HepG2 (cell line): ENCODE measurements around the gene FAM221B. TPM values are rescaled to one million over a fixed set of nuclear protein-coding genes. Genes with fewer than 3 reads are reported as not detected.

Source experiments
- ATAC-seq: fragments of 200-7000 bp; cut with Tn5 transposase; 3 replicates; pipeline ENCODE4 v1.9.1; 2020; ENCODE audit warnings: mild to moderate bottlenecking, moderate library complexity
- BruUV-seq: library from RNA; stranded (reverse); fragments of 400-500 nt; replicated peaks from 2 replicates; lab custom pipeline; 2021; lab: Mats Ljungman, UMichigan
- CTCF ChIA-PET: fragments of 300-600 bp; formaldehyde crosslinking; extraction: SDS; loops from one replicate; lab custom pipeline; 2021; ENCODE audit warnings: low total read pairs, inconsistent platforms, low intra/inter-chr PET ratio; lab: Yijun Ruan, JAX
- POLR2A ChIA-PET: fragments of 350-600 bp; sonication (Branson Sonifier 250); formaldehyde crosslinking; loops from one replicate; lab custom pipeline; 2020; ENCODE audit warnings: antibody characterized with exemption, inconsistent platforms; lab: Yijun Ruan, JAX
- DNase-seq: peaks from one replicate; pipeline ENCODE4 v3.0.0-alpha.2; 2015; ENCODE audit warnings: low spot score
- FAIRE-seq: peaks from 3 replicates; lab custom pipeline; 2011; peaks lifted over from hg19 to GRCh38; lab: Jason Lieb, UNC
- H2AFZ ChIP-seq: one replicate; pipeline ENCODE4 v1.6.1; 2011; ENCODE audit warnings: low read length, inconsistent platforms
- H3K27ac ChIP-seq: fragments of 300-600 bp; 3 replicates; pipeline ENCODE4 v1.8.0; 2011; ENCODE audit warnings: mixed run types, mild to moderate bottlenecking, mixed read lengths, low read length, inconsistent platforms; ENCODE audit not compliant: insufficient read depth; ENCODE audit errors: extremely low read length
- H3K27me3 ChIP-seq, 2 experiments: fragments of 200-600 bp in 1 of 2; 2 replicates in 1 of 2; 3 replicates in 1 of 2; pipeline versions ENCODE4 v1.6.0 to v1.8.0; 2011; ENCODE audit warnings: low read length in 2 of 2, mild to moderate bottlenecking in 2 of 2, moderate library complexity in 2 of 2, inconsistent platforms in 1 of 2; ENCODE audit not compliant: insufficient read depth in 2 of 2, control insufficient read depth in 1 of 2
- H3K36me3 ChIP-seq, 2 experiments: fragments of 200-600 bp in 1 of 2; replicated peaks in 1 of 2; 2 replicates in 1 of 2; 3 replicates in 1 of 2; pipeline versions ENCODE4 v1.5.1 to v1.8.0; 2011; ENCODE audit warnings: low read length in 2 of 2, inconsistent platforms in 1 of 2; ENCODE audit not compliant: insufficient read depth in 2 of 2, control insufficient read depth in 1 of 2
- H3K4me1 ChIP-seq: 2 replicates; pipeline ENCODE4 v1.5.1; 2012; ENCODE audit warnings: low read length, inconsistent platforms; ENCODE audit not compliant: insufficient read depth
- H3K4me2 ChIP-seq: 2 replicates; pipeline ENCODE4 v1.6.0; 2011; ENCODE audit warnings: low read depth, low read length, inconsistent platforms
- H3K4me3 ChIP-seq, 3 experiments: fragments of 200-600 bp in 1 of 3; sonication (generic), shearing (Covaris generic) in 1 of 3; replicated peaks in 1 of 3; 2 replicates each; pipeline ENCODE4 v1.5.1; 2011 to 2016; ENCODE audit warnings: low read length in 3 of 3, inconsistent platforms in 2 of 3, low read depth in 2 of 3, mild to moderate bottlenecking in 2 of 3, control low read depth in 1 of 3, mixed read lengths in 1 of 3; ENCODE audit not compliant: insufficient read depth in 1 of 3
- H3K79me2 ChIP-seq: one replicate; pipeline ENCODE4 v1.6.1; 2011; ENCODE audit warnings: low read length, inconsistent platforms; ENCODE audit not compliant: insufficient read depth
- H3K9ac ChIP-seq: 2 replicates; pipeline ENCODE4 v1.6.0; 2011; ENCODE audit warnings: mild to moderate bottlenecking, low read depth, low read length, inconsistent platforms; ENCODE audit not compliant: insufficient read depth
- H3K9me3 ChIP-seq: 2 replicates; pipeline ENCODE4 v1.5.1; 2012; ENCODE audit warnings: mild to moderate bottlenecking, low read length
- H4K20me1 ChIP-seq: 2 replicates; pipeline ENCODE4 v1.6.0; 2011; ENCODE audit warnings: inconsistent platforms, mild to moderate bottlenecking, low read length, moderate library complexity; ENCODE audit not compliant: insufficient read depth
- AHR ChIP-seq: IDR thresholded peaks from 2 replicates; pipeline ENCODE4 v1.6.1; 2018; ENCODE audit warnings: missing genetic modification reagents, missing compliant biosample characterization
- ESRRA ChIP-seq: sonication (generic); formaldehyde crosslinking; IDR thresholded peaks from 2 replicates; pipeline ENCODE4 v1.5.1; 2020; ENCODE audit warnings: mild to moderate bottlenecking, low read depth, missing genetic modification reagents
- GPN1 ChIP-seq: sonication (generic); formaldehyde crosslinking; IDR thresholded peaks from 2 replicates; pipeline ENCODE4 v1.5.1; 2020; ENCODE audit warnings: missing genetic modification reagents, borderline replicate concordance
- HDAC6 ChIP-seq: fragments of 200-600 bp; sonication (generic); IDR thresholded peaks from 2 replicates; pipeline ENCODE4 v1.7.0; 2017; ENCODE audit warnings: mild to moderate bottlenecking, antibody characterized with exemption, low read length, low read depth
- NCOA5 ChIP-seq: sonication (generic); formaldehyde crosslinking; IDR thresholded peaks from 2 replicates; pipeline ENCODE4 v1.4.0; 2020; ENCODE audit warnings: missing genetic modification reagents
- UBTF ChIP-seq: sonication (generic); formaldehyde crosslinking; IDR thresholded peaks from 2 replicates; pipeline ENCODE4 v1.4.0; 2020; ENCODE audit warnings: mild to moderate bottlenecking, missing genetic modification reagents
- ZNF251 ChIP-seq: sonication (generic); formaldehyde crosslinking; IDR thresholded peaks from 2 replicates; pipeline ENCODE4 v1.9.0; 2021; ENCODE audit warnings: mild to moderate bottlenecking, missing genetic modification reagents
- ZNF589 ChIP-seq: sonication (generic); formaldehyde crosslinking; conservative IDR thresholded peaks from 2 replicates; pipeline ENCODE4 v1.8.0; 2022; ENCODE audit warnings: mild to moderate bottlenecking, moderate library complexity, missing genetic modification reagents
- WGBS: methylation state at CpG from one replicate; pipeline ENCODE4 v1.1.6; 2017; ENCODE audit warnings: low lambda C conversion rate; 5-methylcytosine and 5-hydroxymethylcytosine counted together
- in situ Hi-C: cut with HindIII; loops from 2 replicates; pipeline ENCODE4 v1.10.0; 2017; ENCODE audit warnings: low pct_unique_long_range_greater_than_20kb; ENCODE audit not compliant: extremely low pct_ligation_motif_present
- intact Hi-C: fragments of 100-400 bp; cut with micrococcal nuclease; formaldehyde crosslinking; loops from one replicate; pipeline ENCODE4 v1.10.0; 2022; ENCODE audit not compliant: unreplicated experiment
- polyA plus RNA-seq, 8 experiments: library from polyadenylated mRNA; depleted of rRNA in 3 of 8; stranded (reverse) in 7 of 8; unstranded in 1 of 8; fragments of >200 nt; fragmentation: Illumina TruSeq in 4 of 8; extraction: Trizol in 4 of 8; gene quantifications; 2 replicates each; pipeline versions ENCODE4 v1.2.1 to v1.2.3, GENCODE V29; 2011 to 2016; ENCODE audit warnings: low read depth in 4 of 8, missing spikeins in 1 of 8, mixed read lengths in 1 of 8; ENCODE audit not compliant: insufficient read depth in 1 of 8
- total RNA-seq, 5 experiments: library from RNA; depleted of rRNA; stranded (reverse); fragments of >200 nt; fragmentation: Illumina TruSeq; extraction: Trizol; gene quantifications; 2 replicates each; pipeline ENCODE4 v1.2.3, GENCODE V29; 2016; ENCODE audit warnings: low read depth in 1 of 5
- TF ChIP-seq, protein P1 (sequence below), 2 experiments: sonication (generic) in 1 of 2; formaldehyde crosslinking in 1 of 2; IDR thresholded peaks; 2 replicates each; pipeline versions ENCODE4 v1.5.1 to v1.6.1; 2011 to 2020; ENCODE audit warnings: borderline replicate concordance in 1 of 2, low read depth in 1 of 2, low read length in 1 of 2, mild to moderate bottlenecking in 1 of 2, missing genetic modification reagents in 1 of 2, moderate library complexity in 1 of 2

FAM221B gene
- total and polyA plus RNA-seq, 2 of the 13 experiments (the other 11 are each of a cell fraction or from before 2014, with no cell fraction given) = not detected

GRCh38 chr9:35795695-35796094 lies 32.8 kb downstream of the FAM221B start:
- Histone ChIP-seq H3K27me3 (no peaks in the 10 kb centered on the region), H3K36me3 (0 out of 5 replicates have a peak, but pooled peaks cover 1 to 2% of the 10 kb centered on the region in 2 experiments), H3K9ac (no peak overlapping the region), H3K9me3 (no peaks in the 10 kb centered on the region), H3K27ac (no peak overlapping the region), H2AFZ (no peak overlapping the region), H3K4me1 (peaks cover 8% of the 10 kb centered on the region), H3K4me3 (no peak overlapping the region), H3K4me2 (no peak overlapping the region), H3K79me2 (no peaks in the 10 kb centered on the region), H4K20me1 (no peaks in the 10 kb centered on the region)
- FAIRE-seq (no peak), ATAC-seq (no peak), DNase-seq (no peak)
- intact Hi-C loops = no loop called here
- ChIA-PET POLR2A (no interaction called here), CTCF (no interaction called here)
- in situ Hi-C loops = no loop called here
- TF ChIP-seq ZNF589 = no peak
- TF ChIP-seq GPN1 = no peak
- TF ChIP-seq UBTF = no peak
- BruUV-seq = no TSS peak

GRCh38 chr9:35793461-35793860 lies 35.1 kb downstream of the FAM221B start:
- ChIA-PET CTCF (no interaction called here), POLR2A (no interaction called here)
- H3K4me1 ChIP-seq = no peaks in the 10 kb centered on the region; the same call in 1 of the 2 replicates
- ATAC-seq (no peak), DNase-seq (no peak), FAIRE-seq (no peak)
- no peak overlapping the region for H3K27ac ChIP-seq
- no TSS peak for BruUV-seq
- H4K20me1 ChIP-seq = no peaks in the 10 kb centered on the region
- H3K4me2 ChIP-seq = no peak overlapping the region
- no peaks in the 10 kb centered on the region for H3K9me3 ChIP-seq
- H3K79me2 ChIP-seq = no peaks in the 10 kb centered on the region
- H2AFZ ChIP-seq = no peak overlapping the region
- TF ChIP-seq AHR (no peak), HDAC6 (no peak), ZNF251 (CRISPR knock-in tag) (no peak), ESRRA (CRISPR knock-in tag) (no peak), NCOA5 (CRISPR knock-in tag) (no peak)
- TF ChIP-seq, protein P1, sequence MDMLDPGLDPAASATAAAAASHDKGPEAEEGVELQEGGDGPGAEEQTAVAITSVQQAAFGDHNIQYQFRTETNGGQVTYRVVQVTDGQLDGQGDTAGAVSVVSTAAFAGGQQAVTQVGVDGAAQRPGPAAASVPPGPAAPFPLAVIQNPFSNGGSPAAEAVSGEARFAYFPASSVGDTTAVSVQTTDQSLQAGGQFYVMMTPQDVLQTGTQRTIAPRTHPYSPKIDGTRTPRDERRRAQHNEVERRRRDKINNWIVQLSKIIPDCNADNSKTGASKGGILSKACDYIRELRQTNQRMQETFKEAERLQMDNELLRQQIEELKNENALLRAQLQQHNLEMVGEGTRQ (IDR thresholded peaks at IDR 0.05; ENCODE audit: low read depth, low read length) = no peak
- TF ChIP-seq, protein P1 (CRISPR knock-in tag; IDR thresholded peaks at IDR 0.05; ENCODE audit: borderline replicate concordance) = no peak
- intact Hi-C loops (no loop called here), in situ Hi-C loops (no loop called here)
- H3K4me3 ChIP-seq = no peak overlapping the region
- no peak overlapping the region for H3K9ac ChIP-seq
- WGBS = 95% methylated on average over 2 of the region's 2 CpGs
- H3K36me3 ChIP-seq = peaks cover 1 to 6% of the 10 kb centered on the region in 2 experiments; a peak in 1 of 5 replicates
- H3K27me3 ChIP-seq = no peaks in the 10 kb centered on the region
